MV-4-11 (cell line): Measurements from ENCODE around the gene GPNMB.

Source experiments
- DNase-seq: peaks from one replicate; lab custom pipeline; 2025; lab: John Stamatoyannopoulos, UW

The GPNMB gene

DNA sequence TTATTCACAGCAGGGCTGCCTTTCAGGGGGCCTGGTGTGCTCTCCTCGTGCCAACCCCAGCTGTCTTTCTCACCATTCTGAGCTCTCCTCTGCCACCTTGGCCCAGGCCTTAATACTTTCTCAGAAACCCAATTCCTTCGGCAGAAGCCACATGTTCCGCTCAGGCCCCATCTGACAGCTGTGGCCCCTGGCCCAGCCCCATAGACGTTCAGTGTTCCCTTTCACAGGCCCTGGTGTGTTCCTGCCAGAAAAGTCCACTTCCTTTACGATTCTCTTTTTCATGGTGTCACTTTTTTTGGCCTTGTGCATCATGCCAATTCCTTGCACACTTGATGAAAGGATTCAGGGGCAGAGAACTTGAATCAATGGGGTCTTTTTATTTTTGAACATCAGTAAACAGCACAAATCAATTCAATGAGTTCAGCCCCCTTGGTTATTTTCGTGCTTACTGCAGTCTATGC lies 15.9 kb upstream of the GPNMB start:
- no peak for DNase-seq

GRCh38 chr7:23232966-23233365 lies 13.6 kb upstream of the GPNMB start:
- DNase-seq: no peak

- DNase-seq: no peak
Measured at GRCh38 chr7:23234569-23235296, 11.8 kb upstream of the GPNMB start.

GRCh38 chr7:23235813-23236221 lies 10.8 kb upstream of the GPNMB start:
- DNase-seq: no peak

GRCh38 chr7:23237000-23237399 lies 9.6 kb upstream of the GPNMB start:
- no peak for DNase-seq

DNA sequence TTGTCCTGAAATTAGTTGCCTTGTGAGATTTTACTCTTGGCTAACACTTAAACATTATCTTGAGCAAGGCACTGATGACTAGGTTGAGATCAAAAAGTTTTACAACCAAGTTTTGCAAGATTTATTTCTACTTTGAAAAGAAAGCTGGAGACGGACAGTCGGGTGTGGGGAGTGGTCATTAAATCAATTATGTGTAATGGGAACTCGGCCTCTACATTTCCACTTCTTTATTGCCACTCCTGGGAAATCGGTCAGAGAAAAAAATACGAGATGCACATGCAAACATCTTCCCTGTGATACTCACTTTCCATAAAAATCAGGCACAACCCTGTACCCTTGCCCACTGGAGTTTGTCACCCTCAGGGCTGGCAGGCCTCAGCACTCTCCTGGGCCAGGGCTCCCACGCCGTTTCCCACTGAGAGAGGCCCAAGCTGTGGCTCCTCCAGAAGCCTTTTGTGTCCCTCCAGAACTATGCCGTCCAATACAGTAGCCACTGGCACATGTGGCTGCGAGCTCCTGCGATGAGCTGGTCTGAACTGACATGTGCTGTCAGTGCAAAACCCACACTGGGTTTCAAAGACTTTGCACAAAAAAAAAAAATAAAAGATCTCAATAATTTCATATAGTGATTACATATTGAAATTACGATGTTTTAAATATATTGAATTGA lies 7.5 kb upstream of the GPNMB start:
- DNase-seq: no peak

DNA sequence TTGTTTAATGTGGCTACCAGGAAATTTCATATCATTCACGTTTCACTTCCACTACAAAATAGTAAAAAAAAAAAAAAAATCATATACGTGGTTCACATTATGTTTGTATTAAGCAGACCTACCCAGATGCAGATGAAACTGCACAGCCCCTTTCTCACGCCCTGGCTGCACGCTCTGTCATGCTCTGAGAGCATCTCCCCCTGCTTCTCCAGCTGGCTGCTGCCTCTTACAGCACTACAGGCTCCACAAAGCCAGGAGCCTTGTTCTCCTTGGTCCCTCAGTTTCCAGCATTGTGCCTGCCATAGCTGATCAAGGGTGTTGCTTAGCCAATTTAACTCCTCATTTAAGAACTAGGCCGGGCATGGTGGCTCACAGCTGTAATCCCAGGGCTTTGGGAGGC lies 6.9 kb upstream of the GPNMB start:
- DNase-seq: no peak

GRCh38 chr7:23242321-23242720 lies 4.3 kb upstream of the GPNMB start:
- peak; percentile 17 for DNase-seq

DNA sequence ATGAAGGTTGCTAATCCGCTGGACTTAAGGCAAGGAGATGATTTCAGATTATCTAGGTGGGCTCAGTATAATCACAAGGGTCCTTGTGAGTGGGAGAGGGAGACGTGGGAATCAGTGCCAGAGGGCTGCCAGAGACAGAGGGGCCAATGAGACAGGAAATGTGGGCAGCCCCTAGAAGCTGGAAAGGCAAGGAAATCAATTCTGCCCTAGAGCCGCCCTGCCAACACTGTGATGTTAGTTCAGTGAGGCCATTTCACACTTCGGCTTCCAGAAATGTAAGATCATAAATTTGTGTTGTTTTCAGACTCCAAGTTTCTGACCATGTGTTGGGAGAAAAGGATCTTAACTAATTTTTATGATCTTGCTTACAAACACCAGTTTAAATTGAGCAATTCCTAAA lies 3.6 kb upstream of the GPNMB start:
- DNase-seq: no peak

GRCh38 chr7:23247046-23247602 lies 549 bp downstream of the GPNMB start:
- no peak for DNase-seq

- peak; percentile 92 for DNase-seq
Measured at GRCh38 chr7:23247603-23248335, 1.2 kb downstream of the GPNMB start.

- DNase-seq: peak; percentile 9
Measured at GRCh38 chr7:23249486-23249885, 2.9 kb downstream of the GPNMB start.

DNA sequence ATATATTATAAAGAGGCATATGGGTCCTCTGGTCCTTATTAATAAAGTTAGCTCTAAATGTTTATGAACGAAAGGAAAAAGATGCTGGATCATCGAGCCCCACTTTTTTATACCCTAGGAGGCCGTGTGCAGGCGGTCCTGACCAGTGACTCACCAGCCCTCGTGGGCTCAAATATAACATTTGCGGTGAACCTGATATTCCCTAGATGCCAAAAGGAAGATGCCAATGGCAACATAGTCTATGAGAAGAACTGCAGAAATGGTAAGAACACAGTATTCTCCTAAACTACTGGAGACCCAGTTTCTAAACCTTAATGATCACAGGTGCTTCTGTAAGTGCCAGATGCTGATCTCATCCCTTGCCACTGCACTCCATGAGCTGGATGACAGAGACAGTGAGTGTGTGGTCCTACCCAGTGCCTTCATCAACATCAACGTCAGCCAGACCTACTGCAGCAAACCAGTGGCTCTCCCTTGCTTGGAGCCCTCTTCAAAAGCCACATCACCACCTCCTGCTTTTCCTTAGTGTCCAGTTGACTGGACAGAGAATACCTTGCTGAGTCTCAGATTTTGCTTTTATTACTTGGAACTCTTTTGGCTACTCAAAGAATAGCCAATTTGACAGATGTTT lies 7.6 kb downstream of the GPNMB start:
- DNase-seq: no peak

- no peak for DNase-seq
Measured at GRCh38 chr7:23256731-23257130, 10.2 kb downstream of the GPNMB start.

DNA sequence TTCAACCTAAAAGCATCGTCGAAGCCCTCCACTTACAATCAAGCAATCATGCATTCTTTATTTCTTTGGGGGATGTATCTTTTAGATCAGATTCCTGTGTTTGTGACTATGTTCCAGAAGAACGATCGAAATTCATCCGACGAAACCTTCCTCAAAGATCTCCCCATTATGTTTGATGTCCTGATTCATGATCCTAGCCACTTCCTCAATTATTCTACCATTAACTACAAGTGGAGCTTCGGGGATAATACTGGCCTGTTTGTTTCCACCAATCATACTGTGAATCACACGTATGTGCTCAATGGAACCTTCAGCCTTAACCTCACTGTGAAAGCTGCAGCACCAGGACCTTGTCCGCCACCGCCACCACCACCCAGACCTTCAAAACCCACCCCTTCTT lies 13.8 kb downstream of the GPNMB start:
- DNase-seq: no peak

DNA sequence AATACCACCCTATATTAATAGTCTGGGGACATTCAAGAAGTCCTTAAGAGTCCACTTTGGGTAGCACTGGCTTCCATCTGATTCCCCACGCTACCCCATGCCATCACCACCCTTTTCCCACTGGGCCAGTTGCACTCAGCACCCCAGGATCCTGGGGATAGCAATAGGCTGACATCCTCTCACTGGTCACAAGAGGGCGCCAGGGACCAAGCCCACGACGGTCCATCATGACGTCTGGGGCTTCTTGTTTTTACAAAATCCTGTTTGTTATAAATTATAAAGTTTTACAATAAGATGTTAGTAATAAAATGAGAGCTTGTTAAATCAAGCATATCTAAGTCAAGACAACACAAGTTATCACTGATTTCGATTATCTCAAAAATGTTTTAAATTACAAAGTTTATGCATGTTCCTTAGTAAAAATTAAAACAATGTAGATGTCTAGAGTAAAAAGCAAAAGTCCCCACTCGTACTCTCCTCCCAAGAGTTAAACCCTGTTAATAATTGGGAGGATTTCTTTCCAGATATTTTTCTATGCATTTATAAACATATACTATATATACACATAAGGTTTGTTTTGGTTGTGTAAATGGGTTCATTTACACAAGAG lies 15.4 kb downstream of the GPNMB start:
- peak; percentile 46 for DNase-seq

DNA sequence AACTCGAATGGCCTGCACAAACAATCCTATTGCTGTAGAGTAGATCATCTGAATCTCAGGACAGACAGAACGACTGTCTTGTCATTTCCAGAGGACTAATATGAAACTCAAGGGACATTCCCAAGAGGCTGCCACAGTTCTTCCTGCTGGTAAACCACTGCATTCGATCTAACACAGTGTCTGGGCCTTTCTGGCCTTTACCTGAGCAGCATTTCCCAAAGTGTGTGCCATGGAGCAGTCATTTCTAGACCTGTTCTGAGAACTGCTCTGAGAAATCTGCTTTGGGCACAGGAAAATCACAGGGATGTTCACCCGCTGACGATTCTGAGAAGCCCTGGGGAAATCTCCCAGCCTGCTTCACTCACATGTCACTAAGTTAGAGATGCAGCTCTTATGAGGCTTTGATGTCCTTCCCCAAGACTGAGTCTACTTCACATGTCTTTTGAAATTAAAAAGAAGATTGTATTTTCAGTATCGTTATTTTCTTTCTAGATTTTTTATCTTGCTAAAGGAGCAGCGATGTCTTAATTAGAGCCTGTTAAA lies 18.4 kb downstream of the GPNMB start:
- DNase-seq: no peak

DNA sequence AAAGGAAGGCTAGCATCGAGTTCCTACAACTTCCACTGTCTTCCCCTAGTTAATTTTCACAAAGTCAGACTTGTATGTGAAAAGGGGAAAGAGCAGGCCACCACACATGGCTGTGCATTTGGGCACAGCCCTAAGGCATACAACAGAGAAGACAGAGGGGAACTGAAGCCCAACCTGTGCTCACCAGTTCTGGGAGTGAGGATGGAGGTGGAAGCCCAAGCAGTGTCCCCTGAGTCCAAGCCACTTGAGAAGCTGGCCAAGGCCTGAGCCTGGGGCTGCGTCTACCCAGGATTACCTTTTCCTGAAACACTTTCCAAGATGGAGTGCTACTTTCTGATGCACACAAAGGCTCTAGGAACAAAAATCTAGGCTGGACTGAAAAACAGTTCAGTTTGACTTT lies 20.3 kb downstream of the GPNMB start:
- no peak for DNase-seq

- DNase-seq: no peak
Measured at GRCh38 chr7:23267357-23267756, 20.8 kb downstream of the GPNMB start.

DNA sequence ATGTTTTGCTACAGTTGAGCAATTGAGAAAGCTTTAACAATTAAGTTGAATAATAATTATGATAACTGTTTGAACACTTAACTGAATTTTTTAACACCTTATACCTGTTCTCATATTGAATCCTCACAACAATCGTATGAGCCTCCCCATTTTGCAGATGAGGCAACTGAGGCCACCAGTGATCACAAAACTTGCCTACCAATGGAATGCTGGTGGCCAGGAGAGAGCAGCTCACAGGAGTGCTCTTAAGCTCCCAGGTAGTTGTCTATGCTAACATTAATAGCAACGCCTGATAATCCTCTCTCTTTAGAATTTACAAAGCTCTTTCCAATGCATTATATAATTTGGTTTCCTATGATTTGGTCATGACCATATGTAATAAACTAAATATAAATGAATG lies 21.6 kb downstream of the GPNMB start:
- DNase-seq: no peak

DNA sequence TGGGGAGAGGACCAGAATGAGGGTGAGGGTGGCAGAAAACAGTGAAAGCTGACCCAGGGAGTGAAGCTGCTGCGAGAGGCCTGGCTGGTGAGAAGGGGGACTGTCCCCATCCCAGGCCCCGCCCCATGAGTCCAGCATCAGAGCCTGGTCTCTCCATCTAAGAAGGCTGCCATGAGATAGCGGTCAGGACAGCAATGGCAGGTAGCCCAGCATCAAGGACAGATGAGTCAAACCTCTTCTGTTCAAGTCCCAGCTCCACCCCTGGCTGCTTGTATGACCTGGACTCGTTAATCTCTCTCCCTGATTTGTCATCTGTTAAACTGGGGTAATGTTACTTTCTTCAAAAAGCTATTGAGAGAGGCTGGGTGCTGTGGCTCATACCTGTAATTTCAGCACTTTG lies 22.2 kb downstream of the GPNMB start:
- DNase-seq: no peak

DNA sequence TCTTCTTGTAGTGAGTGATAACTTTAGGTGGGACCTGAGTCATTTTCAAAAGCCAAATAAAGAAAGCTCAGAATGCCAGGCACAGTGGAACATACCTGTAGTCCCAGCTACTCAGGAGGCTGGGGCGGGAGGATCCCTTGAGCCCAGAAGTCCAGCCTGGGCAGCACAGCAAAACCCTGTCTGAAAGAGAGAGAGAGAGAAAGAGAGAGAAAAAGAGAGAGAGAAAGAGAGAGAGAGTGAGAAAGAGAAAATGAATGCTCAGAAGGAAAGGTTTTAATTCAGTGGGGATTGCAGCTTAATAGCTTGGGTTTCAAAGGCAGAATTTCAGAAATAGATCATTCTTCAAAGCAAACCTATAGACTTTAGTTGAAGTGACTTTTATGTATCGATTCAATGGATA lies 25.7 kb downstream of the GPNMB start:
- DNase-seq: no peak
